Measurements from ENCODE around the gene NCOR1. TPM values are rescaled to one million over a fixed set of nuclear protein-coding genes. Genes with fewer than 3 reads are reported as not detected.
A peak's percentile ranks its signal among the peaks of the same experiment; 100 is the strongest.

Gene NCOR1
- total RNA-seq, 1 donor from 2014 or later: 75.3 TPM

GRCh38 chr17:16108386-16108785 is 106.9 kb downstream of the NCOR1 start:
- DNase-seq (ENCODE audit: low read depth): no peak
- no peak for FAIRE-seq
- no peak overlapping the region for H3K4me3 ChIP-seq (ENCODE audit: low read depth, low read length)
- no peak for TF ChIP-seq CTCF (IDR thresholded peaks at IDR 0.05; ENCODE audit: insufficient read depth, low read length, severe bottlenecking)
- peaks cover 3% of the 10 kb centered on the region for H3K36me3 ChIP-seq (ENCODE audit: control insufficient read depth, insufficient read depth, low read length)
- no peaks in the 10 kb centered on the region for H3K27me3 ChIP-seq (ENCODE audit: control insufficient read depth, insufficient read depth, low read length)

GRCh38 chr17:16107165-16107770 is 108.1 kb downstream of the NCOR1 start:
- no peak for TF ChIP-seq CTCF (IDR thresholded peaks at IDR 0.05; ENCODE audit: insufficient read depth, low read length, severe bottlenecking)
- Histone ChIP-seq H3K36me3 (ENCODE audit: control insufficient read depth, insufficient read depth, low read length) (peaks cover 4% of the 10 kb centered on the region), H3K27me3 (ENCODE audit: control insufficient read depth, insufficient read depth, low read length) (no peaks in the 10 kb centered on the region), H3K4me3 (ENCODE audit: low read depth, low read length) (no peak overlapping the region)
- DNase-seq (ENCODE audit: low read depth) (no peak), FAIRE-seq (no peak)

GRCh38 chr17:16106161-16106891 is 109.0 kb downstream of the NCOR1 start:
- FAIRE-seq (no peak), DNase-seq (ENCODE audit: low read depth) (peak; percentile 11)
- no peak for TF ChIP-seq CTCF (IDR thresholded peaks at IDR 0.05; ENCODE audit: insufficient read depth, low read length, severe bottlenecking)
- H3K27me3 ChIP-seq (ENCODE audit: control insufficient read depth, insufficient read depth, low read length): no peaks in the 10 kb centered on the region
- peaks cover 4% of the 10 kb centered on the region for H3K36me3 ChIP-seq (ENCODE audit: control insufficient read depth, insufficient read depth, low read length)
- no peak overlapping the region for H3K4me3 ChIP-seq (ENCODE audit: low read depth, low read length)

- peaks cover 7% of the 10 kb centered on the region for H3K36me3 ChIP-seq (ENCODE audit: control insufficient read depth, insufficient read depth, low read length)
- no peak for DNase-seq (ENCODE audit: low read depth)
- FAIRE-seq: no peak
- H3K4me3 ChIP-seq (ENCODE audit: low read depth, low read length): no peak overlapping the region
- H3K27me3 ChIP-seq (ENCODE audit: control insufficient read depth, insufficient read depth, low read length): no peaks in the 10 kb centered on the region
- no peak for TF ChIP-seq CTCF (IDR thresholded peaks at IDR 0.05; ENCODE audit: insufficient read depth, low read length, severe bottlenecking)
Observed at GRCh38 chr17:16104189-16104588, 111.1 kb downstream of the NCOR1 start.

- TF ChIP-seq CTCF (IDR thresholded peaks at IDR 0.05; ENCODE audit: insufficient read depth, low read length, severe bottlenecking): no peak
- peaks cover 13% of the 10 kb centered on the region for H3K36me3 ChIP-seq (ENCODE audit: control insufficient read depth, insufficient read depth, low read length)
- no peaks in the 10 kb centered on the region for H3K27me3 ChIP-seq (ENCODE audit: control insufficient read depth, insufficient read depth, low read length)
- DNase-seq (ENCODE audit: low read depth): no peak
- H3K4me3 ChIP-seq (ENCODE audit: low read depth, low read length): no peak overlapping the region
- FAIRE-seq: peak; percentile 84
Observed at GRCh38 chr17:16101440-16101839, 113.9 kb downstream of the NCOR1 start.

Measured in bronchial epithelial cell (primary cell).